GM18505 (cell line): Measurements from ENCODE around the gene B3GNT2.
A peak's percentile ranks its signal among the peaks of the same experiment; 100 is the strongest.
"Not testable (repeated sequence)": the region's sequence is repeated elsewhere in the genome, so short reads cannot be mapped to it uniquely, and the experiment has no call there.

Experiments used
- ATAC-seq: cut with Tn5 transposase; IDR thresholded peaks from one replicate; pipeline ENCODE4 v1.9.1; 2021; ENCODE audit not compliant: unreplicated experiment
- POLR2A ChIP-seq: IDR thresholded peaks from 4 replicates; pipeline ENCODE4 v1.6.1; 2011; ENCODE audit warnings: borderline replicate concordance; ENCODE audit not compliant: insufficient read depth, insufficient read length; ENCODE audit errors: extremely low read depth

Gene B3GNT2

GRCh38 chr2:62194558-62195420, 1.1 kb upstream of the B3GNT2 start:
- TF ChIP-seq POLR2A: no peak
- no peak for ATAC-seq

- TF ChIP-seq POLR2A: no peak
- peak; percentile 21 for ATAC-seq
Observed at GRCh38 chr2:62196278-62196901, 475 bp downstream of the B3GNT2 start.

GRCh38 chr2:62197011-62197924, 1.4 kb downstream of the B3GNT2 start:
- no peak for ATAC-seq
- TF ChIP-seq POLR2A: no peak

GRCh38 chr2:62197925-62198633, 2.2 kb downstream of the B3GNT2 start:
- no peak for TF ChIP-seq POLR2A
- no peak for ATAC-seq

GRCh38 chr2:62198854-62199253, 2.9 kb downstream of the B3GNT2 start:
- not testable (repeated sequence) for ATAC-seq

GRCh38 chr2:62199392-62200125, 3.6 kb downstream of the B3GNT2 start:
- ATAC-seq: no peak
- TF ChIP-seq POLR2A: no peak

GRCh38 chr2:62200291-62200841, 4.5 kb downstream of the B3GNT2 start:
- peak; percentile 38 for TF ChIP-seq POLR2A
- no peak for ATAC-seq

- no peak for TF ChIP-seq POLR2A
- no peak for ATAC-seq
Observed at GRCh38 chr2:62200868-62201267, 5.0 kb downstream of the B3GNT2 start.

GRCh38 chr2:62201307-62201706, 5.4 kb downstream of the B3GNT2 start:
- TF ChIP-seq POLR2A: no peak
- no peak for ATAC-seq

GRCh38 chr2:62202019-62202722, 6.3 kb downstream of the B3GNT2 start:
- TF ChIP-seq POLR2A: no peak
- ATAC-seq: peak; percentile 38

GRCh38 chr2:62202729-62203128, 6.8 kb downstream of the B3GNT2 start:
- ATAC-seq: no peak
- TF ChIP-seq POLR2A: no peak
